Osteoblast (primary cell): ENCODE measurements around the gene ERFL. TPM values are rescaled to one million over a fixed set of nuclear protein-coding genes. Genes with fewer than 3 reads are reported as not detected.

ENCODE experiments used
- DNase-seq: peaks from one replicate; pipeline ENCODE4 v3.0.0; 2011; ENCODE audit warnings: low spot score, mixed read lengths; ENCODE audit not compliant: insufficient read length; ENCODE audit errors: missing footprints
- H2AFZ ChIP-seq: 2 replicates; pipeline ENCODE4 v1.6.0; 2011; ENCODE audit warnings: mild to moderate bottlenecking, low read length
- H3K27ac ChIP-seq: 2 replicates; pipeline ENCODE4 v1.5.1; 2011; ENCODE audit warnings: mild to moderate bottlenecking, low read depth, low read length, moderate library complexity
- H3K27me3 ChIP-seq: 2 replicates; pipeline ENCODE4 v1.6.0; 2012; ENCODE audit warnings: mild to moderate bottlenecking, control low read depth, inconsistent platforms, low read length, moderate library complexity; ENCODE audit not compliant: insufficient read depth
- H3K36me3 ChIP-seq: 2 replicates; pipeline ENCODE4 v1.5.1; 2011; ENCODE audit warnings: mild to moderate bottlenecking, low read length, control low read depth, moderate library complexity; ENCODE audit not compliant: insufficient read depth
- H3K4me1 ChIP-seq: 2 replicates; pipeline ENCODE4 v1.5.1; 2011; ENCODE audit warnings: mild to moderate bottlenecking, low read length, control low read depth, moderate library complexity; ENCODE audit not compliant: insufficient read depth
- H3K4me2 ChIP-seq: 2 replicates; pipeline ENCODE4 v1.6.0; 2011; ENCODE audit warnings: mild to moderate bottlenecking, low read length; ENCODE audit not compliant: insufficient read depth
- H3K4me3 ChIP-seq: fragments of 200-600 bp; sonication (generic); 3 replicates; pipeline ENCODE4 v1.5.1; 2012; ENCODE audit warnings: mild to moderate bottlenecking, low read length, inconsistent platforms; ENCODE audit not compliant: insufficient read depth
- H3K79me2 ChIP-seq: 2 replicates; pipeline ENCODE4 v1.6.0; 2012; ENCODE audit warnings: mild to moderate bottlenecking, low read length, control low read depth, inconsistent platforms; ENCODE audit not compliant: insufficient read depth
- H3K9me3 ChIP-seq: 2 replicates; pipeline ENCODE4 v1.5.1; 2011; ENCODE audit warnings: low read depth, low read length, control low read depth
- H4K20me1 ChIP-seq: 2 replicates; pipeline ENCODE4 v1.6.0; 2012; ENCODE audit warnings: mild to moderate bottlenecking, low read length, control low read depth; ENCODE audit not compliant: insufficient read depth
- total RNA-seq: library from RNA; depleted of rRNA; stranded (reverse); fragments of >200 nt; gene quantifications from 2 replicates; pipeline ENCODE4 v1.2.3, GENCODE V29; 2012
- TF ChIP-seq, protein P1 (sequence below): IDR thresholded peaks from 2 replicates; pipeline ENCODE4 v1.5.1; 2011; ENCODE audit warnings: mild to moderate bottlenecking, low read depth, low read length, moderate library complexity; ENCODE audit errors: extremely low read depth

ERFL gene
- total RNA-seq, result under 0.01 TPM in 2 replicates

DNA sequence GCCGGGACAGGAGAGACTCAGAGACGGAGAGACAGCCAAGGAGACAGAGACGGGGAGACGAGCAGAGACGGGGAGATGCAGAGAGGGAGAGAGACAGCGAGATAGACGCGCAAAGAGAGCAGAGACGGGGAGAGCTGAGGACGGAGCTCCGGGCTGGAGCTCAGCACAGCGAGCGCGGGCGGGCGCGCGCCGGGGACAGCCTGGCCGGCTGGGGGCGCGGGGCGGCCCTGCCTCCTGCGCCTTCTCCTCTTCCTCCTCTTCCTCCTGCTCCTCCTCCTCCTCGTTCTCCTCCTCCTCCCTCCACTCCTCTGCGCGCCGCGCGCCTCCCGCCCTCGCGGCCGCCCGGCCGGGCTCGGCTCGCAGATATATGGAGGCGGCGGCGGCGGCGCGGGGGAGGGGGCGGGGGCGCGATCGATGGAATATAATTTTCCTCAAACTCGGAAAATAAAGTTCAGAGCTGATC, at the start of gene ERFL:
ERFL (minus strand) TSS at position 229 of the 463 bp plus-strand sequence. CDS start 15,530 bp downstream, outside the sequence.
- DNase-seq, result peak; percentile 95
- Histone ChIP-seq H3K27ac (no peak within 1 kb of the TSS), H3K79me2 (no peaks in the 10 kb centered on the region), H3K9me3 (no peaks in the 10 kb centered on the region), H4K20me1 (no peaks in the 10 kb centered on the region), H3K27me3 (peaks cover 49% of the 10 kb centered on the region), H2AFZ (peak within 1 kb of the TSS; percentile 59), H3K4me2 (peak within 1 kb of the TSS; percentile 73), H3K4me1 (peaks cover 7% of the 10 kb centered on the region), H3K4me3 (peak within 1 kb of the TSS; percentile 64), H3K36me3 (no peaks in the 10 kb centered on the region)
- TF ChIP-seq, protein P1, sequence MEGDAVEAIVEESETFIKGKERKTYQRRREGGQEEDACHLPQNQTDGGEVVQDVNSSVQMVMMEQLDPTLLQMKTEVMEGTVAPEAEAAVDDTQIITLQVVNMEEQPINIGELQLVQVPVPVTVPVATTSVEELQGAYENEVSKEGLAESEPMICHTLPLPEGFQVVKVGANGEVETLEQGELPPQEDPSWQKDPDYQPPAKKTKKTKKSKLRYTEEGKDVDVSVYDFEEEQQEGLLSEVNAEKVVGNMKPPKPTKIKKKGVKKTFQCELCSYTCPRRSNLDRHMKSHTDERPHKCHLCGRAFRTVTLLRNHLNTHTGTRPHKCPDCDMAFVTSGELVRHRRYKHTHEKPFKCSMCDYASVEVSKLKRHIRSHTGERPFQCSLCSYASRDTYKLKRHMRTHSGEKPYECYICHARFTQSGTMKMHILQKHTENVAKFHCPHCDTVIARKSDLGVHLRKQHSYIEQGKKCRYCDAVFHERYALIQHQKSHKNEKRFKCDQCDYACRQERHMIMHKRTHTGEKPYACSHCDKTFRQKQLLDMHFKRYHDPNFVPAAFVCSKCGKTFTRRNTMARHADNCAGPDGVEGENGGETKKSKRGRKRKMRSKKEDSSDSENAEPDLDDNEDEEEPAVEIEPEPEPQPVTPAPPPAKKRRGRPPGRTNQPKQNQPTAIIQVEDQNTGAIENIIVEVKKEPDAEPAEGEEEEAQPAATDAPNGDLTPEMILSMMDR, result no peak

DNA sequence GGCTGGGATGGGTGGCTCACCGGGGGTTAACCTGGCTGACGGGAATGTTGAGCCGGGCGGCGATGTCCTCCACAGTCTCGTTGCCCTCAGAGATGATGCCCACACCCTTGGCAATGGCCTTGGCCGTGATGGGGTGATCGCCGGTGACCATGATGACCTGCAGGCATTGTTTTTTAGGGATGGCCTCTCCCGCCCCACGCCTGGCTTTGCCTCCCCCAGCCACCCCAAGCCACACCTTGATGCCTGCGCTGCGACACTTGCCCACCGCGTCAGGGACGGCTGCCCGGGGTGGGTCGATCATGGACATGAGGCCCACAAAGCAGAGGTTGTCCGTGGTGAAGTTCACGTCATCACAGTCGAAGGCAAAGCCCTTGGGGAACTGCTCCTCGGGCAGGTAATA, 49.7 kb upstream of the ERFL start:
- Histone ChIP-seq H3K4me2 (no peak overlapping the region), H3K9me3 (no peaks in the 10 kb centered on the region), H3K27ac (no peak overlapping the region), H3K4me1 (no peaks in the 10 kb centered on the region), H2AFZ (no peak overlapping the region), H3K27me3 (peaks cover 8% of the 10 kb centered on the region), H3K79me2 (no peaks in the 10 kb centered on the region), H4K20me1 (no peaks in the 10 kb centered on the region), H3K4me3 (no peak overlapping the region), H3K36me3 (no peaks in the 10 kb centered on the region)
- TF ChIP-seq, protein P1, result no peak
- DNase-seq, result peak; percentile 30

DNA sequence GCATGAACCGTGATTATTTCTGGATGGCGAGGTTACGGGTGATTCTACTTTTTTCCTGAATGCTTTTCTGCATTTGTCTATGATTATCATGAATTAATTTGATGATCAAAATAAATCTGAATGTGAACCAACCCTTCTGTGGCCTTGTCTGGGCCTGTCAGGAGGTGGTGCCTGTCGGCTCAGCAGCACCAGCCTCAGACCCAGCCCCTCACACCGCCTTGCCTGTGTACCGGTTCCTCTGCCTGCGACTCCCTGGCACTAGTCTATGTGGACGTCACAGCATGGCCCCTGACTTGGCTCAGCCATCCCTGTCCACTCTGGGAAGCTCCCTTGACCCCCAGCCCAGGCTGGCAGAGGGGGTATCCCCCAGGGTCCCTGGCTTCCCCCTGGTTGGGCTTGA, 46.4 kb upstream of the ERFL start:
- no peaks in the 10 kb centered on the region for H3K79me2 ChIP-seq
- H3K27me3 ChIP-seq, result peaks cover 3% of the 10 kb centered on the region
- DNase-seq, result no peak
- H3K4me3 ChIP-seq, result no peak overlapping the region
- H3K9me3 ChIP-seq, result no peaks in the 10 kb centered on the region
- H2AFZ ChIP-seq, result no peak overlapping the region
- H4K20me1 ChIP-seq, result no peaks in the 10 kb centered on the region
- no peaks in the 10 kb centered on the region for H3K4me1 ChIP-seq
- no peak overlapping the region for H3K4me2 ChIP-seq
- H3K27ac ChIP-seq, result no peak overlapping the region
- TF ChIP-seq, protein P1, result no peak
- no peaks in the 10 kb centered on the region for H3K36me3 ChIP-seq

DNA sequence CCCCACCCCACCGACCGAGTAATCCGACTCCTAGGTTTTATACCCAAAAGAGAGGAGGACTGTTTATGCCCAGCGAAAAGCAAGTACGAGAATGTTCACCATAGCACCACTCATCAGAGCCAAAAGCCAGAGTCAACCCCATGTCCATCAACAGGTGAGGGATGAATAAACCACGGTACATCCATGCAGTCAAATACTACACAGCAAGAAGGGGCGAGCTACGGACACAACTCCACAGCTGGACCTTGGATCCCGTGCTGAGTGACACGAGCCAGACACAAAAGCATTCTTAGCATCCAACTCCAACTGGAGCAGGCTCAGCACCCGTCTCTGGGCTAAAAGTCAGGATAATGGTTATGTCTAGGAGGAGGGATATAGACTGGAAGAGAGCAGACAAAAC, 43.1 kb upstream of the ERFL start:
- TF ChIP-seq, protein P1, result no peak

More for the DNA sequence above, 43.1 kb upstream of the ERFL start:
- peak; percentile 18 for DNase-seq
- Histone ChIP-seq H3K36me3 (no peaks in the 10 kb centered on the region), H3K4me3 (no peak overlapping the region), H3K27me3 (peaks cover 8% of the 10 kb centered on the region), H3K79me2 (no peaks in the 10 kb centered on the region), H3K27ac (no peak overlapping the region), H2AFZ (no peak overlapping the region), H4K20me1 (no peaks in the 10 kb centered on the region), H3K4me2 (no peak overlapping the region), H3K4me1 (no peaks in the 10 kb centered on the region), H3K9me3 (no peaks in the 10 kb centered on the region)
